BJ (cell line): Measurements from ENCODE around the gene DTD1. TPM values are rescaled to one million over a fixed set of nuclear protein-coding genes. Genes with fewer than 3 reads are reported as not detected.

Experiments
- CTCF ChIA-PET: fragments of 350-600 bp; formaldehyde crosslinking; extraction: SDS; loops from one replicate; lab custom pipeline; 2021; ENCODE audit warnings: antibody characterized with exemption, inconsistent platforms; lab: Yijun Ruan, JAX
- POLR2A ChIA-PET: fragments of 300-600 bp; sonication (Branson Sonifier 250); formaldehyde crosslinking; extraction: SDS; loops from one replicate; lab custom pipeline; 2021; ENCODE audit warnings: antibody characterized with exemption; lab: Charles Lee
- DNase-seq: peaks from one replicate; pipeline ENCODE4 v3.0.0-alpha.2; 2011; ENCODE audit warnings: low read depth
- H3K27me3 ChIP-seq: 2 replicates; pipeline ENCODE4 v1.6.0; 2011; ENCODE audit warnings: low read length; ENCODE audit not compliant: control insufficient read depth, insufficient read depth
- H3K36me3 ChIP-seq: 2 replicates; pipeline ENCODE4 v1.5.1; 2011; ENCODE audit warnings: low read length; ENCODE audit not compliant: control insufficient read depth, insufficient read depth
- H3K4me3 ChIP-seq: 2 replicates; pipeline ENCODE4 v1.5.1; 2011; ENCODE audit warnings: low read depth, mild to moderate bottlenecking, control low read depth, low read length
- polyA plus RNA-seq: library from polyadenylated mRNA; depleted of rRNA; stranded (reverse); fragments of >200 nt; gene quantifications from 2 replicates; pipeline ENCODE4 v1.2.3, GENCODE V29; 2011
- TF ChIP-seq, protein P1 (sequence below): IDR thresholded peaks from 2 replicates; pipeline ENCODE4 v1.5.1; 2011; ENCODE audit warnings: low read depth, mild to moderate bottlenecking, control low read depth, inconsistent platforms, low read length, moderate library complexity; ENCODE audit not compliant: insufficient read depth

Gene DTD1
- polyA plus RNA-seq, 1 experiment: 47.3 TPM

DNA sequence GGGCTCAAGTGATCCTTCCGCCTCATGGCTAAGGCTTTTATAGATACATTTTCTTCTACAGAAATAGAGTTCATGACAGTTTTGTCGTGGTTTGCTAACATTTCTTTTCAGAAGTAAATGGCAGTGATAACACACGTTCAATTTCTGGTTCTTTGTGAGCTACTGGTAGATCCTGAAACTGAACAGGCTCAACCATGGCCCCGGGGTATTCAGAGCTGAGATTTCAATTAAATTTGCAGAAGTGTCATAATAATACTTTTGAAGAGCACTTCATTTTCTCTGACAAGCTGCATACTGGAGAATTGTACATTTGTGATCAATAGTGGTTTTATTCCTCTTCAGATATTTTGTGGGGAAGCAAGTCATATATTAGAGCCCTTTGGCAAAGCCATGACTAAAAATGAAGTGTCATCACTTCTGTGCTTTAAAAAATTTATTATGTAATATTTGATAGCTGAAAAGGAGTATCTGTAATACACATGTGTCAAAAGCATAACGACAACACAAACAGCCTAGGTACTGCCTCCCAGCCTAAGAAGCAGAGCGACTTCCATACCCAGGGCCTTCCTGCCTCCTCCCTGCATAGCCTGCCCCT, 141.5 kb downstream of the DTD1 start:
- Histone ChIP-seq H3K36me3 (no peaks in the 10 kb centered on the region), H3K27me3 (no peaks in the 10 kb centered on the region), H3K4me3 (no peak overlapping the region)
- TF ChIP-seq, protein P1, sequence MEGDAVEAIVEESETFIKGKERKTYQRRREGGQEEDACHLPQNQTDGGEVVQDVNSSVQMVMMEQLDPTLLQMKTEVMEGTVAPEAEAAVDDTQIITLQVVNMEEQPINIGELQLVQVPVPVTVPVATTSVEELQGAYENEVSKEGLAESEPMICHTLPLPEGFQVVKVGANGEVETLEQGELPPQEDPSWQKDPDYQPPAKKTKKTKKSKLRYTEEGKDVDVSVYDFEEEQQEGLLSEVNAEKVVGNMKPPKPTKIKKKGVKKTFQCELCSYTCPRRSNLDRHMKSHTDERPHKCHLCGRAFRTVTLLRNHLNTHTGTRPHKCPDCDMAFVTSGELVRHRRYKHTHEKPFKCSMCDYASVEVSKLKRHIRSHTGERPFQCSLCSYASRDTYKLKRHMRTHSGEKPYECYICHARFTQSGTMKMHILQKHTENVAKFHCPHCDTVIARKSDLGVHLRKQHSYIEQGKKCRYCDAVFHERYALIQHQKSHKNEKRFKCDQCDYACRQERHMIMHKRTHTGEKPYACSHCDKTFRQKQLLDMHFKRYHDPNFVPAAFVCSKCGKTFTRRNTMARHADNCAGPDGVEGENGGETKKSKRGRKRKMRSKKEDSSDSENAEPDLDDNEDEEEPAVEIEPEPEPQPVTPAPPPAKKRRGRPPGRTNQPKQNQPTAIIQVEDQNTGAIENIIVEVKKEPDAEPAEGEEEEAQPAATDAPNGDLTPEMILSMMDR: no peak
- ChIA-PET POLR2A (no interaction called here), CTCF (interaction anchor here (0.9 to 1.0 kb wide), 2 partner anchors 11 kb away, joined by 3 read pairs; no protein-coding TSS in a partner anchor)
- DNase-seq: no peak

DNA sequence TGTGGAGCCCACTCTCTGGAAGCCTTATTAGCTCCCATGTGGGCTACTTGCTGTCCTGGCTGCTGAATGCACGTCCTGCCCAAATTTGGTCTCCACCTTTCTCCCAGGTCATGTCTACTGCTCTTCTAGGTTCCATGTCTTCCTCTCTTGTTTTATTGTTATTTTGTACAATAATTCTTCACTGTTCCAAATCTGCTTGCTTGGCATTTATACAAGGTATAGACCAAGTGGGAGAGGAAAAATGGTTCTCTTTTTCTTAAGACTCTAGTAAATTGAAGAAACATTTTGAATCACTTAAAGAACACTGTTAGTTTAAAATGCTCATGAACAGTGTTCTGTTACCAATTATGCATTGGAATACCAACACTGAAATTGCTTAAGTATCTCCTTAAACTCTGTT, 144.1 kb downstream of the DTD1 start:
- TF ChIP-seq, protein P1: no peak
- POLR2A ChIA-PET: no interaction called here
- Histone ChIP-seq H3K36me3 (no peaks in the 10 kb centered on the region), H3K4me3 (no peak overlapping the region), H3K27me3 (no peaks in the 10 kb centered on the region)
- no peak for DNase-seq
- CTCF ChIA-PET: interaction anchor here (0.8 kb wide), 1 partner anchor 14 kb away, joined by 3 read pairs; no protein-coding TSS in a partner anchor

DNA sequence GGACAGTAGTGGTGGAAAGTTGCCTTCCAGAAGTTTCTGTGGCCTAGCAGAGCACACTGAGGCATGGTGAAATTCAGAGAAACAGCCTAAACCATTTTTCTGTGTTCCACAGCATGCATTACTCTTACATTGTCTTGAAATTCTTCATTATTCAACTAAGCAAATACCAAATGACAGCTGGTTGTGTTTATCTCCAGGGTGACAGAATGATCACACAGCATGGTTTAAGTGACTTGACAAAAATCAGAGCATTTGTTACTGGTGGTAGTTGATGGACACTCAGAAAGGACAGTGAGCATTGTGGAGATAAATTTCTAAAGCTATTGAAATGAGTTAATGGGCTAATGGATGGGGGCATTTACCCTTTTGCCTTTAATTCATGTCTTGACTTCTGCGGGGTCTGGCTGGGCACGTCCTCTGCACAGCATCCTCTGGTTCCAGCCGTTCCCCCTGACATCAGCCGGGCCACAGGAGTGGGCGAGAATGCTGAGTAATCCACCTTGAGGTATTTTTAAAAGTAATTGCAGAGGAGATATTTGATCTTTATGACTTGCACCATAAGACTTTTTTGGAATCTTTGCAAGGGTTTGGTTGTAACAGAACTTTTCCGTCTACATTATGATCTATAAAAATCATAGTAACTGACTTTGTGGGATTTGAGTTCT, 146.8 kb downstream of the DTD1 start:
- Histone ChIP-seq H3K27me3 (no peaks in the 10 kb centered on the region), H3K4me3 (no peak overlapping the region), H3K36me3 (no peaks in the 10 kb centered on the region)
- CTCF ChIA-PET: no interaction called here
- DNase-seq: peak; percentile 29
- POLR2A ChIA-PET: no interaction called here
- TF ChIP-seq, protein P1: no peak

DNA sequence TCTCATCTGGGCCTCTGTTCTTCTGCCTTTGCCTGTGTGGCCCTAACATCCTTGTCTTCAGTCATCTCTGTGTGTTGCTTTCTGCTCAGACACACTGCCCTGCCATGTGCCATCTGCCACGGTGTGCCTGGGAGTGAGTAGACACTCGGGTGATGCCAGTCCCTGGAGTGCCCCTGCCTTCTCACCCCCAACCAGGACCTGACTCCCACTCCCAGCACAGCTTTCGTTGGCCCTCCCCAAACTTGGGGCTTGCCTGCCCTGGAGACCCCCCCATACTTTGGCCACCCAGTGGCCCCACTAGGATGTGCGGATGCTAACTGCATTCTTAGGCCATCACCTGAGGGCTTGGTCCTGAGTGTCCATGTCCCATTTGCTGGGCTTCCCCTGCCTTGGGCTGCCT, 149.3 kb downstream of the DTD1 start:
- DNase-seq: no peak
- Histone ChIP-seq H3K36me3 (no peaks in the 10 kb centered on the region), H3K4me3 (no peak overlapping the region), H3K27me3 (no peaks in the 10 kb centered on the region)
- ChIA-PET CTCF (interaction anchor here (3.1 kb wide), 1 partner anchor 19 kb away, joined by 8 read pairs; no protein-coding TSS in a partner anchor), POLR2A (no interaction called here)
- TF ChIP-seq, protein P1: no peak

DNA sequence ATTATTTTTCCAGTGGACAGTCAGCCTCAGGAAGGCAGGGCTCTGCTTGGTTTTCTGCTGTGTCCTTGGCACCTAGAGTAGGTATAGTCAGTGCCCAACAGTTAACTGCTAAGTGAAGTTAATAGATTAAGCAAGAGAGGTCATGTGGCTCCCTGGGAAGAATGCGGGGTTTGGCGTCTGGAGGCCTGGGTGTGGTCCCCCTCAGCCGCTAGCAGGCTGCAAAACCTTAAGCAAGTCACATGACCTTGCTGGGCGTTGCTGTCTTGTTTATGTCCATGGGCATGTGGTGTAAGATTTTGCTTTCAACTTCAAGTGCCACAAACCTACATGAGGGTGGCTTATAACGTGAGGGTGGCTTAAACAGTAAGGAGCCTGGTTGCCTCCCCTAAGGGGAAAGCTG, 150.2 kb downstream of the DTD1 start:
- DNase-seq: peak; percentile 25
- CTCF ChIA-PET: interaction anchor here (3.1 kb wide), 1 partner anchor 20 kb away, joined by 8 read pairs; no protein-coding TSS in a partner anchor

More for the DNA sequence above, 150.2 kb downstream of the DTD1 start:
- TF ChIP-seq, protein P1: no peak
- POLR2A ChIA-PET: no interaction called here
- Histone ChIP-seq H3K4me3 (no peak overlapping the region), H3K27me3 (no peaks in the 10 kb centered on the region), H3K36me3 (no peaks in the 10 kb centered on the region)
